Left colon (tissue), 2 donors: ENCODE data around the gene ADGRA3. TPM values are rescaled to one million over a fixed set of nuclear protein-coding genes. Genes with fewer than 3 reads are reported as not detected.

Source experiments
- ATAC-seq: fragments of 200-7000 bp; cut with Tn5 transposase; one replicate; pipeline ENCODE4 v1.9.1; 2020; ENCODE audit warnings: mild to moderate bottlenecking, moderate library complexity
- DNase-seq, 2 donors: peaks; one replicate each; pipeline ENCODE4 v3.0.0-alpha.2; 2020
- intact Hi-C, 2 donors: fragments of 100-400 bp; cut with DNase I in 1 of 2; cut with micrococcal nuclease in 1 of 2; formaldehyde crosslinking; loops; one replicate each; pipeline versions ENCODE4 v1.11.2 to v1.14.0; 2022; cut with DNase I, micrococcal nuclease
- long read RNA-seq: library from polyadenylated mRNA; unstranded; transcript quantifications from one replicate; pipeline ENCODE4 v2.0.0, GENCODE V29; 2021
- total RNA-seq, 2 donors: library from RNA; stranded (reverse); fragmentation: NEBNext Ultra II Directional; extraction: Animal tissue kit (Norgen Biotek cat#: 25700); gene quantifications; one replicate each; pipeline ENCODE4 v1.2.1, GENCODE V29; 2021
- donor health status: DM: no; HTN: no; CAD: no.
- donor health status: DM: yes; HTN: yes; CAD: no.

Gene ADGRA3
- total RNA-seq, result 10 to 100 TPM; 60.6 to 68.9 TPM
- long read RNA-seq, full-length matches to known transcripts, result 26 of 49 reads
- long read RNA-seq, partial matches to known transcripts, result 10 of 49 reads
- long read RNA-seq, other reads (novel, unspliced or antisense), result 13 of 49 reads

- DNase-seq, result peak; percentile 73 to 79
- ATAC-seq, result peak; percentile 85
- intact Hi-C loops, result no loop called here
These were observed at the start of gene ADGRA3 for GRCh38 chr4:22515888-22516541. TSS of gene ADGRA3 (minus strand) at chr4:22516066. CDS start at chr4:22515784, 282 bp downstream.

- DNase-seq (peak; percentile 32 to 42), ATAC-seq (peak; percentile 84)
- intact Hi-C loops, result no loop called here
These were observed 40.6 kb upstream of the ADGRA3 start for GRCh38 chr4:22556495-22556894.

DNA sequence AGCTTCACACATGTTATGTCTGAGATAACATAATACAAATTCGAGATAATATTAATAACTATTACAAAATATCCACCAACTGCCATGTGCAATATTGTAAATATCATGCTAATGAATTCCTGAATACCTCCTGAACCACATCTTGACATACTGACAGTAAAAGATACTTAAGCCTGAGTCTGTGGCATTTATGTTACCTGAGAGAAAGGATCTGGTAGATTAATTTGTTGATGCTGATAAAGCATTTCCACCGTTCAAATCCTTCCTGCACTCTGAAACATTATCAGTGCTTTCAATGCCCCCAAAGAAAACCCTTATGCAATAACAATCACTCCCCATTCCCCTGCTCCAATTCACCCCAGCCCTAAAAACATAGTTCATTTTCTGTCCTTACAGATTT lies 38.8 kb upstream of the ADGRA3 start:
- DNase-seq, result no peak
- intact Hi-C loops, result no loop called here
- no peak for ATAC-seq

DNA sequence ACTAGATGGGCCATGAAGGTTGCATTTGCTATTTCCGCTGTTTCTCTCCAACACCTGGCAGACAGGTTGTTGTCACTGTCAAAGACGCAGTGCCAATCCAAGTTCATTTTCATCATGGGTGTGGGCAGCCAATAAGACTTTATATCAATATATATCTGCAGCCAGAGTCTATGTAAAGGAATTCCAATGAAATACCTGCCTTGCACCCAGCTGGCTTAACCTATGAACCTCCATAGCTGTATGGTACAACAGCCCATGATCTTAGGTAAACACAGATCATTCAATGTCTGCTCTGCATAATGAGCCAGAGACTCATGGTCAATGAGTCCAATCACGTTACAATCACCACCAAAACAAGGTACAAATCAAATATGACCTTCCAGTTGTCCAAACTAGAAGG lies 37.7 kb upstream of the ADGRA3 start:
- intact Hi-C loops, result no loop called here
- peak; percentile 80 for ATAC-seq
- DNase-seq, result peak; percentile 10 to 32

DNA sequence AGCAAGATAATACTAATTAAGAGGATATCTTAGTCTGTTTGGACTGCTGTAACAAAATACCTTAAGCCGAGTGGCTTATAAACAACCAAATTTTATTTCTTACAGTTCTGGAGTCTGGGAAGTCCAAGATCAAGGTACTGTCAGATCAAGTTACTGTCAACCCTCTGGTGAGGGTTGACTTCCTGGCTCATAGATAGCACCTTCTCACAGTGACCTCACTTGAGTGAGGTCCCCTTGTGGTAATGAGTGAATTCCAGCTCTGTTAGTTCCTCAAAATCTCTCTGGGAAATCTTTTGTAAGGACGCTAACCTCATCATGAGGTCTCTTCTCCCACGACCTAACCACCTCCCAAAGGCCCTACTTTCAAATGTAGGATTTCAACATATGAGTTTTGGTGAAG lies 36.9 kb upstream of the ADGRA3 start:
- no peak for ATAC-seq
- intact Hi-C loops, result no loop called here
- DNase-seq, result no peak

GRCh38 chr4:22551550-22551949 lies 35.7 kb upstream of the ADGRA3 start:
- no peak for ATAC-seq
- intact Hi-C loops, result no loop called here

DNA sequence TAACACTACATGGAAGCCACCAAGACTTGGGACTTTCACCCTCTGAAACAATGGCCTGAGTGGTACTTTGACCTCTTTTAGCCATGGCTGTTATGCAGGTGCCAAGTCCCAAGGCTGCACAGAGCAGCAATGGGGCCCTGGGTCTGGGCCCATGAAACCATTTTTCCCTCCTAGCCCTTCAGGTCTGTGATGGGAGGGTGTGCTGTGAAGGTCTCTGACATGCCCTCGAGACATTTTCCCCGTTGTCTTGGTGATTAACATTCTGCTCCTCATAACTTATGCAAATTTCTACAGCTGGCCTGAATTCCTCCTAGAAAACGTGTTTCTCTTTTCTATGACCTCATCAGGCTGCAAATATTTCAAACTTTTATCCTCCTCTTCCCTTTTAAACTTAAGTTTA lies 30.4 kb upstream of the ADGRA3 start:
- intact Hi-C loops, result no loop called here
- DNase-seq (no peak), ATAC-seq (no peak)

More at GRCh38 chr4:22551550-22551949, 35.7 kb upstream of the ADGRA3 start:
- DNase-seq, result no peak

GRCh38 chr4:22539251-22539650 lies 23.4 kb upstream of the ADGRA3 start:
- DNase-seq, result no peak
- ATAC-seq, result no peak
- intact Hi-C loops, result no loop called here

- ATAC-seq (no peak), DNase-seq (no peak)
- intact Hi-C loops, result no loop called here
These were observed 22.0 kb upstream of the ADGRA3 start for GRCh38 chr4:22537864-22538263.

DNA sequence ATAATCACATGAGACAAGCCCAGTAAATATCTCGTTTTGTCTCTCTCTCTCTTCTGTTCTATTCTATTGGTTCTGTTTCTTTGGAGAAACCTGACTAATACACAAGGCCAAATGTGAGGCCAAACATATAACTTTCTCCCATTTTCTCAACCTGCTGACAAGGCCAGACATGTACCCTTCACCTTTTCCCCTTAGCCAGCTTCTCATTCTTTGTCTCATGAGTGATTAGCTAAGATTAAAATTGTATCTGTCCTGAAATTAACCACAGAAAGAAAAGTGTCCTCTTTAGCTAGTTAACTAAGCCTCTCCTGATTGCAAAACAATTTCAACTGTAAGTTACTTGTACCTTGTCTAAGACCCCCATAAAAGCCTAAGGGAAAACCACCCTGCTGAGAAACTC lies 18.5 kb upstream of the ADGRA3 start:
- DNase-seq (no peak), ATAC-seq (no peak)
- intact Hi-C loops, result no loop called here

GRCh38 chr4:22532896-22533295 lies 17.0 kb upstream of the ADGRA3 start:
- DNase-seq, result no peak

GRCh38 chr4:22532117-22532516 lies 16.3 kb upstream of the ADGRA3 start:
- ATAC-seq (no peak), DNase-seq (no peak)
- intact Hi-C loops, result no loop called here

More at GRCh38 chr4:22532896-22533295, 17.0 kb upstream of the ADGRA3 start:
- no peak for ATAC-seq
- intact Hi-C loops, result no loop called here

- no peak for ATAC-seq
- intact Hi-C loops, result no loop called here
- no peak for DNase-seq
These were observed 15.6 kb upstream of the ADGRA3 start for GRCh38 chr4:22531311-22532019.

DNA sequence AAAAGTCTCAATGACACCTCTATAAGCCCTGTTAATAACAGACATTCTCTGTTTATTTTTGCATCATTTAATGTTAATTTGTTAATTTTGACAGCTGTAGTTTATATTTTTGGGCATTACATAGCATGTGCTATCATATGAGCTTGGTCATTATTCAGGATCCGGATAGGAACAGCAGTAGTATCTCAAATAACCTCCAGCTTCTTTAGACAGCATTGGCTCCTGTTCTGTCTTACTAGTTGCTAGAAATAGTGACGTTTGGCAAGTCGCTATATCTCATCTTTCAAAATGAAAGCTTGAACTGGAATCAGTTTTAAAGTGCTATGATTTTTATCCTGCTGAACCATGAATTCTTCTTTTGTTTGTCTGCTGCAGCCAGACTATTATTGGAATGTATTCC lies 9.0 kb upstream of the ADGRA3 start:
- DNase-seq (no peak), ATAC-seq (no peak)
- intact Hi-C loops, result no loop called here

DNA sequence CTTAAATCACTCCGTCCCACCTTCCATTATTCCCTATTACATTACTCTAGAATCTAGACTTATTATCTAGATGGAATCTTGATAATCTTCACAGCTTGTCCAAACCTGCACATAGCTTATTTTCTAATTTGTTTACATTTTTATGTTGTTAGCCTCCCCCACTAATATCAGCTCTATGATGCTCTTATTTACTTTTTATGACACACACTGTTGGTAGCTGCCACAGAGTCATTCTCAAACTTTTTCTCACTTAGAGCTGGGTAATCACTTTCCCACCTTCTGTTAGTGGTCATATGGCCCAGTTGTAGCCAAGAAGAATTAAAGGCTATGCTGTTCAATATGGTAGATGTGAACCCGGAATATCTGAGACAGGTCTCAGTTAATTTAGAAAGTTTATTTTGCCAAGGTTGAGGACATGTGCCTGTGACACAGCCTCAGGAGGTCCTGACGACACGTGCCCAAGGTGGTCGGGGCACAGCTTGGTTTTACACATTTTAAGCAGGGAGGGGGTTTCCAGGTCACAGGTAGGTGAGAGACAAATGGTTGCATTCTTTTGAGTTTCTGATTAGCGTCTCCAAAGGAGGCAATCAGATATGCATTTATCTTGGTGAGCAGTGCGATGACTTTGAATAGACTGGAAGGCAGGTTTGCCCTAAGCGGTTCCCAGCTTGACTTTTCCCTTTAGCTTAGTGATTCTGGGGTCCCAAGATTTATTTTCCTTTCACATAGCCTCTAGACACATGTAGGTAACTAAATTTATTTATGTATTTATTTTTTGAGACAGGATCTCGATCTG lies 7.0 kb upstream of the ADGRA3 start:
- ATAC-seq, result no peak
- intact Hi-C loops, result no loop called here

GRCh38 chr4:22522206-22522605 lies 6.3 kb upstream of the ADGRA3 start:
- intact Hi-C loops, result no loop called here
- no peak for ATAC-seq
- DNase-seq, result no peak

More for the DNA sequence above, 7.0 kb upstream of the ADGRA3 start:
- DNase-seq, result no peak

DNA sequence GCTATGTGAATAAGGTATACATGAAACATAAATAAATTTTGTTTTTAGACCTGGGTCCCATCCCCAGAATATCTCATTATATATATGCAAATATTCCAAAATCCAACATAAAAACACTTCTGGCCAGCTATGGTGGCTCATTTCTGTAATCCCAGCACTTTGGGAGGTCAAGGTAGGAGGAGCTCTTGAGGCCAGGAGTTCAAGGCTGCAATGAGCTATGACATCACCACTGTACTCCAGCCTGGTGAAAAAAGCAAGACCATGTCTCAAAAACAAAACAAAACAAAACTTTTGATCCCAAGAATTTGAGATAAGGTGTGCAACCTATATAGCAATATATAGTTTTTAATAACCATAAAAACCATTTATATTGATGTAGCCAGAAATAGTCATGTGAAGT lies 5.4 kb upstream of the ADGRA3 start:
- intact Hi-C loops, result no loop called here
- ATAC-seq, result no peak
- DNase-seq, result no peak

- DNase-seq (peak; percentile 79 to 81), ATAC-seq (peak; percentile 66)
- intact Hi-C loops, result no loop called here
These were observed 550 bp downstream of the ADGRA3 start for GRCh38 chr4:22515145-22515887.

DNA sequence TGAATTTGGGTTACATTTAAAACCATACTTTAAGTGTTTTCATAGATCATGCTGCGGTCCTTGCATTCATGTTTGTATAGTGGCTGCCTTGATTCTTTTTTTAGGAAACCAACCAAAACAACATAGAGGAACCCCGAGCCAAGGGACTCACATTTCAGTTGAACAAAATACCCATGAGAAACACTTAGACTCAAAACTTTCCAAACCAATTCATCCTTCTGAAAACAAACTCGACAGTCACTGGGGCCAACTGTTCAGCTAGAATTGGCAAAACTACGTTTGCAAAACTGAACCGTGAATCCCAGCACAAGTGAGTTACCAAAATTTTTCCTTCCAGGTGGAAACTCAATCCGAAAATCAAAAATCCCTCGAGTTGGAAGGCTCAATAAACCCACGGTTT lies 1.4 kb downstream of the ADGRA3 start:
- DNase-seq (no peak), ATAC-seq (no peak)
- intact Hi-C loops, result no loop called here
